Smooth muscle cell of the brain vasculature (primary cell): ENCODE measurements around the gene ERGIC1.
"Not testable (repeated sequence)": the region's sequence is repeated elsewhere in the genome, so short reads cannot be mapped to it uniquely, and the experiment has no call there.

Source experiments
- DNase-seq: peaks from one replicate; pipeline ENCODE4 v3.0.0-alpha.2; 2012; ENCODE audit warnings: low read depth, low spot score

ERGIC1 gene

DNA sequence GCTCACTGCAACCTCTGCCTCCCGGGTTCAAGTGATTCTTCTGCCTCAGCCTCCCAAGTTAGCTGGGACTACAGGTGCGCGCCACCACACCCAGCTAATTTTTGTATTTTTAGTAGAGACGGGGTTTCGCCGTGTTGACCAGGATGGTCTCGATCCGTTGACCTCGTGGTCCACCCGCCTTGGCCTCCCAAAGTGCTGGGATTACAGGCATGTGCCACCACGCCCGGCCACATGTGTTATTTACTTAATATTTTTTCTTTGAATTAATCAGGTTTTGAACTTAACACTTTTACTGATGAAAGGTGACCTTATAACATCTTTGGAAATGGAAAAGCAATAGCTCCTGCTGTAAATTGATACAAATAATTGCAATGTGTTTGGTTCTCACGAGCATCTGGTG is 13.5 kb downstream of the ERGIC1 start:
- not testable (repeated sequence) for DNase-seq

- DNase-seq = no peak
Observed at GRCh38 chr5:172848419-172848818, 14.4 kb downstream of the ERGIC1 start.

GRCh38 chr5:172849606-172850453 is 15.8 kb downstream of the ERGIC1 start:
- no peak for DNase-seq

GRCh38 chr5:172850454-172850797 is 16.4 kb downstream of the ERGIC1 start:
- no peak for DNase-seq

DNA sequence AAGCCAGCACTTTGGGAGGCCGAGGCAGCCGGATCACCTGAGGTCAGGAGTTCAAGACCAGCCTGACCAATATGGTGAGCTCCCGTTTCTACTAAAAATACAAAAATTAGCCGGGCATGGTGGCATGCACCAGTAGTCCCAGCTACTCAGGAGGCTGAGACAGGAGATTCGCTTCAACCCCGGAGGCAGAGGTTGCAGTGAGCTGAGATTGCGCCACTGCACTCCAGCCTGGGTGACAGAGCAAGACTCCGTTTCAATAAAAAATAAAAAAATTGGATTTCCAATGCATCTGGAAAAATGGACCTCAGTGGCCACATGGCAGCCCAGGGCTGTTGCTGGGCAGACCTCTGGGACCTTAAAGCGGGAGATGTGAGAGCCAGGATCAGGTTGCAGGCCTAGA is 17.2 kb downstream of the ERGIC1 start:
- not testable (repeated sequence) for DNase-seq

GRCh38 chr5:172852490-172853354 is 18.7 kb downstream of the ERGIC1 start:
- no peak for DNase-seq

DNA sequence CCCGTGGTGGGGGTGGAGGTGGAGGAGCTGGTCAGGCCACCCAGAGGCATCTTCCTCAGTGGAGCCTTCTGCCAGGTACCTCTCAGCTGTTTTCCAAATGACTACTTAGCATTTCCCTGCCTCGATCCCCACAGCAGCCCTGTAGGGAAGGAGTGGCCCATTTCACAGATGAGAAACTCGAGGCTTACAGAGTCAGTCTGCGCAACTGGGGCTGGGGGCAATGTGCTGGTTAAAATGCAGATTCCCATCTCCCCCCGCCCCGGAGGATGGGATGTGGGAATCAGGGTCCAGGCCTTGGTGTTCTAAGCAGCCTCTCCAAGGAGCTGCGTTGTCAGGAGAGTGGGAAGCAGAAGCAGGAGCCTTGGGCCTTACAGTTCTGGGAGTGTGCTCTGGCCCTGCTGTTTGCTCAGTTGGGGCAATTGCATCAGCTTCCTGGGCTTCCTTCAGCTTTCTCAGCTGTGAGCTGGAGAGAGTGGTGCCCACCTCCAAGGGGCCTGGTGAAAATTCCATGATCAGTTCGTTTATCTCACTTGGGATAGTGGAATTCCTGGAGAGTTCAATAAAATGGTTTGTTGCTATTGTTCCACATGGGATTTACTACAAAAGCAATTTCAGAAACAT is 19.4 kb downstream of the ERGIC1 start:
- DNase-seq = no peak

GRCh38 chr5:172854451-172854871 is 20.4 kb downstream of the ERGIC1 start:
- no peak for DNase-seq

GRCh38 chr5:172854971-172855370 is 20.9 kb downstream of the ERGIC1 start:
- no peak for DNase-seq

GRCh38 chr5:172855597-172856292 is 21.7 kb downstream of the ERGIC1 start:
- DNase-seq = no peak

- DNase-seq = no peak
Observed at GRCh38 chr5:172856336-172856735, 22.3 kb downstream of the ERGIC1 start.

- DNase-seq = no peak
Observed at GRCh38 chr5:172857982-172858381, 23.9 kb downstream of the ERGIC1 start.

DNA sequence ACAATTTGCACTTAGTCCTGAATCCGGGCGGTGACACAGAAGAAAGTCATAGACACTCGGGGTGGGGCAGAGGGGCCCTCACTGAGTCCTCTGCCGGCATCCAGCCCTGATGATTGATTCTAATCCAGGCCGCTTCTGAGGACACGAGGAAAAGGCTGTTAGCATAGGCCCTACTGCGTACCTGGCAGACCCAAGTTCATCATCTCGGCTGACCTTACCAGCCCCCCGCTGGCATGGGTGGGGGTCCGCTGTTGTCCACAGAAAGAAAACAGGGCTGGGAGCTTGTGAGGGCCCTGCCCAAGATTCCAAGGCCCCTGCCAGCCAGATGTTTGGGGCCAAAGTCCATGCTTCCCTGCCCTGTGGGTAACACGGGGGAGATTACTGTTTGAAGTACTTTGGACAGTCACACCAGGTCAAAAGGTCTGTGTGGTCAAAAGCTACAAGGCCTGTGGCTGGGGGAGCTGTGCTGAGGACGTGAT is 24.5 kb downstream of the ERGIC1 start:
- no peak for DNase-seq

DNA sequence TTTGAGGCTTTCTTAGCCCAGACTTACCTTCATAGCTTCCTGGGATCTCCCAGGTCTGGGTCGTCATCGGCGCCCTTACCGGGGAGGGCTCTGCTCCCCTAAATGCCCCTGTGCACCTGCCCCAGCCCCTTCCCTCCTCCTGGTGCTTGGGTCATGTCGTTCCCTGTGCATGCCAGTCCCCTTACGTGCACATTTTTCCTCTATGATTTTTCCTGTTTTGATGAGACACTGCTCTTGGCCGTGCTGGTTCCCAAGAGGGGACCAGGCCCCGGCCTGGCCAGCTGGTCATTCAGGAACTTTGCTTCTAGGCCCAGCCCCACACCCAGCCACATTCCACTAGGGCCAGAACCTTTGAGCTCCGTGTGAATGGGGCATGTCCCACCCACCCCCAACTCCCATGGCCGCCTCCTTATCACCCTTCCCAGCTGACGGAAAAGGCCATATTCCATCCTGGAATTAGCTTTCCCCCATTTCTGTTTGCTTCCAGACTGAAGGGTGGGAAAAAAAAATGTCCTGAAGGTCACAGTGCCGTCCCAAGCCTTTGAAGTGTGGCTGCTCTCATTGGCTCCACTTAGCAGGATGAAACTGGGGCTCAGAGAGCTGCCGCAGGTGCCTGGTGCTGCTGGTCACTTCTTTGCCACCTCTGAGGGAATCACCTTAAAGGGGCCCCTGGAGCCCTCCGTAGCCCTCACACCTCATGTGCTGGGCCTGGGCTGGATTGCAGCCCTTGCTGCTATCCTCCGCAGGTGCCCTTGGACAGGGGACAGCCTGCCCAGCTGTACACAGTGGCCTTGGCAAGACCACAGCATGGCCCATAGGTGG is 25.1 kb downstream of the ERGIC1 start:
- no peak for DNase-seq

- no peak for DNase-seq
Observed at GRCh38 chr5:172859966-172860365, 25.9 kb downstream of the ERGIC1 start.

DNA sequence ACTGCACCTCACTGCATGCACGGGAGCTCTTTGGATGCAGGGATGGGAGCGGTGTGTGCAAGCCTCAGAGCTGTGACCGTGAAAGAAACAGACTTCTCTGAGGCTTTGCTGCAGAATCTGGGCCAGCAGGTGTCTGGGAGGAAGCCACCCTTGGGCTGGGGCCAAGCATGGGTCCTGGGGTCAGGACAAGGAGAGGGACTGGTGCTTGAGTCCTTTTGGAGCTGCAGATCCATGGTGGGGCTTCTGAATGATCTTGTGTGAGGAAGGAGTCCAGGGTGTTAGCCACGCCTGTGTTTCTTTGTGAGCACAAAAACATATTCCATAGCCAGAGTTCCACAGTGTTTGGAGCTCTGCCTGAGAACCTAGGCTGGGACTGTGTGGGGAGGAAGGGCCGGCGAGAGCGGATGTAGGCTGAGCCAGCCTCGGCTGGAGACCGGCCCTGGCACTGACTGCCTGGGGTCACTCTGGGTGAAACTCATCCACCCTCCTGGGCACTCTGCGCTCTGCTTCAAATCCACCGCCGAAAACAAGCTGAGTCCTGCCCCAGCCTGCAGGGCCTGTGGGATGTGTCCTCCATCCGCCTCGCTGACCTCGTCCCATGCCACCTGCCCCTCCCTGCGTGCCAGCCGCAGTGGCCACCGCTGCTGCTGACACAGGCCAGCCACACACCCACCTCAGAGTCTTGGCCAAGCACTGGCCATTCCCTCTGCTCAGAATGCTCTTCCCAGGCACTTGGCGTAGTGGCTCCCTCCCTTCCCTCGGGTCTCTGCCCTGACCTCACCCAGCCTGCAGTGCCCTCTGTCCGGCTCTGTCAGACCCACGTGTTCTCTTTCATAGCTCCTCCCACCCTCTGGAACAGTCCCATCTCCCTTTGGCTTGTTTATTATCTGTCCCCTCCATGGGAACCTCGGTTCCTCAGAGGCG is 26.7 kb downstream of the ERGIC1 start:
- no peak for DNase-seq

DNA sequence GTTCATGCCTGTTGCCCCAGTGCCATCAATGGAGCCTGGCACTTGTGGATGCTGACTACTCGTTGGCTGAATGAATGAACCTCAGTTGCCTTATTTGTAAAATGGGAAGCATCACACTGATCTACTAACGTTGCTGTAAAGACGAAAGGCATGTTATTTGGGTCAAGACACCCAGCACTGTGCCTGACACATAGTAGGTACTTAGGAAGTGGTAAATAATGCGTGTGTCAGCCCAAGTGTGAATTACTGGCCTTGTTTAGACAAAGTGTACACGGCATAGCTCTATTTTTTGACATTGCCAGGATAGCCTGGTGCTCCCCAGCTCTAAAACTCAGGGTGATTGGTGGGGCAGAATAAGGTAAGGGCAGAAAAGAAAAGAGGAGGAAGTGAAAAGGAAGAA is 27.4 kb downstream of the ERGIC1 start:
- no peak for DNase-seq

DNA sequence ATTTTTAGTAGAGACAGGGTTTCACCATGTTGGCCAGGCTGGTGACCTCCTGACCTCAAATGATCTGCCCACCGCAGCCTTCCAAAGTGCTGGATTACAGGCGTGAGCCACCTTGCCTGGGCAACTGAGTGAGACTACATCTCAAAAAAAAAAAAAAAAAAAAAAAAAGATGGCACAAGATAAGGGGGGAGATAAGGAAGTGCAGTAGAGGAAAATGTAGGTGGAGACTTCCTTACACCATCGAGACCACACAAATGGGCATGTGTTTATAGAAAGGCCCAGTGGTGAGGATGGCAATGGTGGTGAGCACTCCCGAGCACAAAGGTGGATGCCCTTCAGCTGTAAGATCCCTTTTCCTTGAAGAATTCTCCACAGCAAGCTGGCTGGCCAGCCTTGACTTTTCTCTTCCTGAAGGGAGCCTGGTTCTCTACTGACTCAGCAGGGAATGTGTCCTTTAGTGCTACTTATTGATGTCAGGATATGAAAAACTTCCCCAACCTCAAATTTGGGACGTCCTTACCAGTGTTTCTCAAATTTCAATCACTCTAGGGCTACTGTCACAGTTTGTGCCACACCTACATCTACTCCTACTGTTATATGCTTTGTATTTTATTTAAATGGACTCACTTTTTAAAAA is 28.2 kb downstream of the ERGIC1 start:
- DNase-seq = no peak

- DNase-seq = not testable (repeated sequence)
Observed at GRCh38 chr5:172864171-172864570, 30.1 kb downstream of the ERGIC1 start.
